Endothelial cell of umbilical vein (primary cell): ENCODE results near the gene KIF6. TPM values are rescaled to one million over a fixed set of nuclear protein-coding genes. Genes with fewer than 3 reads are reported as not detected.

Experiments used
- BruUV-seq: library from RNA; stranded (reverse); fragments of 400-500 nt; replicated peaks from 2 replicates; lab custom pipeline; 2021; lab: Mats Ljungman, UMichigan
- CTCF ChIA-PET: fragments of 300-600, 350-600 bp; sonication (Branson Sonifier 250); formaldehyde crosslinking; loops from one replicate; lab custom pipeline; 2021; ENCODE audit warnings: antibody characterized with exemption, inconsistent platforms; lab: Charles Lee
- POLR2A ChIA-PET: fragments of 300-600, 350-600 bp; sonication (Branson Sonifier 250); formaldehyde crosslinking; loops from one replicate; lab custom pipeline; 2021; ENCODE audit warnings: antibody characterized with exemption, inconsistent platforms; lab: Charles Lee
- DNase-seq: peaks from one replicate; pipeline ENCODE4 v3.0.0-alpha.2; 2011; ENCODE audit warnings: low read depth, low spot score
- FAIRE-seq: peaks from 2 replicates; lab custom pipeline; 2011; peaks lifted over from hg19 to GRCh38; lab: Jason Lieb, UNC
- H2AFZ ChIP-seq: 2 replicates; pipeline ENCODE4 v1.6.0; 2012; ENCODE audit warnings: low read depth, low read length, control low read depth, inconsistent platforms
- H3K27ac ChIP-seq: 2 replicates; pipeline ENCODE4 v1.5.1; 2011; ENCODE audit warnings: low read depth, mild to moderate bottlenecking, control low read depth, low read length, moderate library complexity; ENCODE audit not compliant: insufficient read depth
- H3K27me3 ChIP-seq, 2 experiments: 2 replicates each; pipeline versions ENCODE4 v1.6.0 to v1.6.1; 2011; ENCODE audit warnings: low read length in 2 of 2, mixed read lengths in 1 of 2; ENCODE audit not compliant: control insufficient read depth in 2 of 2, insufficient read depth in 2 of 2
- H3K36me3 ChIP-seq, 2 experiments: 2 replicates in 1 of 2; 3 replicates in 1 of 2; pipeline ENCODE4 v1.5.1; 2011; ENCODE audit warnings: low read length in 2 of 2, mild to moderate bottlenecking in 1 of 2, moderate library complexity in 1 of 2; ENCODE audit not compliant: control insufficient read depth in 2 of 2, insufficient read depth in 2 of 2; ENCODE audit errors: extremely low read depth in 1 of 2
- H3K4me1 ChIP-seq: 3 replicates; pipeline ENCODE4 v1.5.1; 2011; ENCODE audit warnings: mild to moderate bottlenecking, low read length; ENCODE audit not compliant: control insufficient read depth, insufficient read depth; ENCODE audit errors: extremely low read depth
- H3K4me2 ChIP-seq: 2 replicates; pipeline ENCODE4 v1.6.1; 2011; ENCODE audit warnings: low read length, control low read depth, mixed read lengths; ENCODE audit not compliant: insufficient read depth
- H3K4me3 ChIP-seq, 3 experiments: fragments of 200-600 bp in 1 of 3; sonication (generic), shearing (Covaris generic) in 1 of 3; replicated peaks in 1 of 3; 2 replicates each; pipeline ENCODE4 v1.5.1; 2011 to 2016; ENCODE audit warnings: control low read depth in 3 of 3, low read length in 3 of 3, mild to moderate bottlenecking in 2 of 3, inconsistent platforms in 1 of 3, low read depth in 1 of 3, moderate library complexity in 1 of 3; ENCODE audit not compliant: insufficient read depth in 1 of 3
- H3K79me2 ChIP-seq: 2 replicates; pipeline ENCODE4 v1.6.0; 2012; ENCODE audit warnings: low read length, inconsistent platforms; ENCODE audit not compliant: control insufficient read depth, insufficient read depth
- H3K9ac ChIP-seq: replicated peaks from 2 replicates; pipeline ENCODE3; 2011; ENCODE audit warnings: low read length, control low read depth; ENCODE audit not compliant: insufficient read depth; ENCODE audit errors: extremely low read depth
- H3K9me1 ChIP-seq: replicated peaks from 3 replicates; pipeline ENCODE4 v1.6.0; 2011; ENCODE audit warnings: mild to moderate bottlenecking, low read length; ENCODE audit not compliant: control insufficient read depth, insufficient read depth; ENCODE audit errors: extremely low read depth
- H3K9me3 ChIP-seq: replicated peaks from 2 replicates; pipeline ENCODE4 v1.5.1; 2012; ENCODE audit warnings: low read length, inconsistent platforms; ENCODE audit not compliant: control insufficient read depth, insufficient read depth
- H4K20me1 ChIP-seq: replicated peaks from 2 replicates; pipeline ENCODE3; 2011; ENCODE audit warnings: mild to moderate bottlenecking, low read length; ENCODE audit not compliant: control insufficient read depth, insufficient read depth; ENCODE audit errors: extremely low read depth
- EZH2 ChIP-seq: IDR thresholded peaks from 2 replicates; pipeline ENCODE4 v1.6.1; 2012; ENCODE audit warnings: borderline replicate concordance, low read depth, mild to moderate bottlenecking, moderate library complexity, low read length, inconsistent platforms; ENCODE audit not compliant: severe bottlenecking
- FOS ChIP-seq: IDR thresholded peaks from 2 replicates; pipeline ENCODE4 v1.6.1; 2011; ENCODE audit warnings: mild to moderate bottlenecking, low read length, moderate library complexity, borderline replicate concordance; ENCODE audit not compliant: insufficient read depth
- GATA2 ChIP-seq: IDR thresholded peaks from 2 replicates; pipeline ENCODE4 v1.7.0; 2011; ENCODE audit warnings: low read depth, mild to moderate bottlenecking, moderate library complexity, mixed read lengths, low read length; ENCODE audit not compliant: insufficient read length, insufficient read depth
- JUN ChIP-seq: IDR thresholded peaks from 2 replicates; pipeline ENCODE4 v1.6.1; 2011; ENCODE audit warnings: borderline replicate concordance, low read depth; ENCODE audit not compliant: insufficient read length, insufficient read depth
- MYC ChIP-seq: IDR thresholded peaks from one replicate; pipeline ENCODE4 v1.6.1; 2011; ENCODE audit warnings: mild to moderate bottlenecking, low read depth, low read length
- POLR2A ChIP-seq: IDR thresholded peaks from 2 replicates; pipeline ENCODE4 v1.6.1; 2012; ENCODE audit warnings: low read depth, mild to moderate bottlenecking, control low read depth, low read length
- POLR2AphosphoS5 ChIP-seq: IDR thresholded peaks from 2 replicates; pipeline ENCODE4 v1.6.1; 2012; ENCODE audit warnings: low read depth, mild to moderate bottlenecking, control low read depth, low read length, moderate library complexity; ENCODE audit not compliant: insufficient read depth
- dilution Hi-C: fragments of 300-500 bp; cut with MboI; formaldehyde crosslinking; loops from one replicate; pipeline ENCODE4 v1.15.0; 2019; ENCODE audit warnings: low sequenced_read_pairs; ENCODE audit not compliant: extremely low pct_ligation_motif_present
- intact Hi-C: fragments of 100-400 bp; cut with micrococcal nuclease; formaldehyde crosslinking; loops from one replicate; pipeline ENCODE4 v1.10.0; 2022
- polyA plus RNA-seq, 4 experiments: library from polyadenylated mRNA; depleted of rRNA in 3 of 4; stranded (reverse) in 3 of 4; unstranded in 1 of 4; fragments of >200 nt; gene quantifications; 2 replicates each; pipeline versions ENCODE4 v1.2.1 to v1.2.3, GENCODE V29; 2011 to 2012; ENCODE audit warnings: missing spikeins in 1 of 4
- total RNA-seq: library from RNA; stranded (reverse); gene quantifications from 2 replicates; pipeline ENCODE4 v1.2.3, GENCODE V29; 2021
- TF ChIP-seq, protein P1 (sequence below), 2 donors: IDR thresholded peaks; 1 replicate in 1 of 2; 2 replicates in 1 of 2; pipeline ENCODE4 v1.5.1; 2011; ENCODE audit warnings: low read length in 2 of 2, mild to moderate bottlenecking in 2 of 2, moderate library complexity in 2 of 2, control low read depth in 1 of 2, inconsistent platforms in 1 of 2, low read depth in 1 of 2; ENCODE audit not compliant: insufficient read depth in 1 of 2; ENCODE audit errors: extremely low read depth in 1 of 2
- TF ChIP-seq, protein P2 (sequence below): IDR thresholded peaks from 2 replicates; pipeline ENCODE4 v1.6.1; 2011; ENCODE audit not compliant: insufficient read depth, insufficient read length

KIF6 gene
- total and polyA plus RNA-seq, 2 donors (not counting 3 experiments of a cell fraction or from before 2014, with no cell fraction given), result not detected

DNA sequence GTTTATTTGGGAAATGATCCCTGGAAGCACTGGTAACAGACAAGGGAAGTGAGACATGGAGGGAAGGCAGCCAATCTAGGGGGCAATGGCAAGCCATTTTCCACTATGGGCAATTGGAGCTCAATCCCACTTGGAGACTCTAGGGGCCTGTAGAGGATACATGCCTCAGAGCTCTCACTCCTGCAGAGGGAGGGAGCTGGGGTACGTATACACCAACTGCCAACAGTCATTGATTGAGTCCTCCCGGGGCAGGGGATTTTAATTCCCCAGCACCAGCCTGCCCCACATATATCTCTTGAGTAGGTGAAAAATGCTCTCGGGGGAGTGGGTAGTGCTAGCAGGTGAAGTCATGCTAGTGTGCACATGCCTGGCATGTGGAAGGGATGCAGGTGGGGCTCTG lies 323.8 kb downstream of the KIF6 start:
- Histone ChIP-seq H2AFZ (no peak overlapping the region), H3K27ac (no peak overlapping the region), H3K9ac (no peak overlapping the region), H3K4me2 (no peak overlapping the region), H3K4me3 (no peak overlapping the region), H3K79me2 (no peaks in the 10 kb centered on the region), H3K4me1 (no peaks in the 10 kb centered on the region), H3K9me3 (no peaks in the 10 kb centered on the region), H3K9me1 (no peaks in the 10 kb centered on the region), H3K36me3 (no peaks in the 10 kb centered on the region), H3K27me3 (no peaks in the 10 kb centered on the region), H4K20me1 (no peaks in the 10 kb centered on the region)
- FAIRE-seq, result no peak
- intact Hi-C loops (no loop called here), dilution Hi-C loops (no loop called here)
- no TSS peak for BruUV-seq
- no peak for DNase-seq
- ChIA-PET POLR2A (no interaction called here), CTCF (no interaction called here)
- TF ChIP-seq EZH2, result no peak
- TF ChIP-seq, protein P1, sequence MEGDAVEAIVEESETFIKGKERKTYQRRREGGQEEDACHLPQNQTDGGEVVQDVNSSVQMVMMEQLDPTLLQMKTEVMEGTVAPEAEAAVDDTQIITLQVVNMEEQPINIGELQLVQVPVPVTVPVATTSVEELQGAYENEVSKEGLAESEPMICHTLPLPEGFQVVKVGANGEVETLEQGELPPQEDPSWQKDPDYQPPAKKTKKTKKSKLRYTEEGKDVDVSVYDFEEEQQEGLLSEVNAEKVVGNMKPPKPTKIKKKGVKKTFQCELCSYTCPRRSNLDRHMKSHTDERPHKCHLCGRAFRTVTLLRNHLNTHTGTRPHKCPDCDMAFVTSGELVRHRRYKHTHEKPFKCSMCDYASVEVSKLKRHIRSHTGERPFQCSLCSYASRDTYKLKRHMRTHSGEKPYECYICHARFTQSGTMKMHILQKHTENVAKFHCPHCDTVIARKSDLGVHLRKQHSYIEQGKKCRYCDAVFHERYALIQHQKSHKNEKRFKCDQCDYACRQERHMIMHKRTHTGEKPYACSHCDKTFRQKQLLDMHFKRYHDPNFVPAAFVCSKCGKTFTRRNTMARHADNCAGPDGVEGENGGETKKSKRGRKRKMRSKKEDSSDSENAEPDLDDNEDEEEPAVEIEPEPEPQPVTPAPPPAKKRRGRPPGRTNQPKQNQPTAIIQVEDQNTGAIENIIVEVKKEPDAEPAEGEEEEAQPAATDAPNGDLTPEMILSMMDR (IDR thresholded peaks at IDR 0.05; ENCODE audit: extremely low read depth in 1 of 2, insufficient read depth in 1 of 2, low read depth in 1 of 2, low read length in 2 of 2), result no peak
- TF ChIP-seq POLR2A, result no peak
- TF ChIP-seq POLR2AphosphoS5, result no peak
- TF ChIP-seq, protein P2, sequence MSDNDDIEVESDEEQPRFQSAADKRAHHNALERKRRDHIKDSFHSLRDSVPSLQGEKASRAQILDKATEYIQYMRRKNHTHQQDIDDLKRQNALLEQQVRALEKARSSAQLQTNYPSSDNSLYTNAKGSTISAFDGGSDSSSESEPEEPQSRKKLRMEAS, result no peak
- no peak for TF ChIP-seq JUN
- no peak for TF ChIP-seq FOS
- TF ChIP-seq GATA2, result no peak
- no peak for TF ChIP-seq MYC
